Tibial nerve (tissue), 4 donors: Measurements from ENCODE around the gene KIZ. TPM values are rescaled to one million over a fixed set of nuclear protein-coding genes. Genes with fewer than 3 reads are reported as not detected.
A peak's percentile ranks its signal among the peaks of the same experiment; 100 is the strongest.

Source experiments
- DNase-seq, 2 donors: peaks; one replicate each; pipeline ENCODE4 v3.0.0-alpha.2; 2019; ENCODE audit warnings: low spot score in 2 of 2
- H3K27ac ChIP-seq, 4 donors: fragments of 200-600 bp; sonication (generic) in 3 of 4; one replicate each; pipeline ENCODE4 v1.5.1; 2017 to 2019; ENCODE audit warnings: mild to moderate bottlenecking in 1 of 4
- H3K27me3 ChIP-seq, 2 donors: fragments of 200-600 bp; sonication (generic) in 1 of 2; one replicate each; pipeline versions ENCODE4 v1.5.1 to v1.6.0; 2017 to 2019
- H3K36me3 ChIP-seq, 3 donors: fragments of 200-600 bp; sonication (generic); one replicate each; pipeline ENCODE4 v1.5.1; 2018 to 2019
- H3K4me1 ChIP-seq, 4 donors: fragments of 200-600 bp; sonication (generic) in 3 of 4; one replicate each; pipeline ENCODE4 v1.5.1; 2017 to 2019
- H3K4me3 ChIP-seq, 4 donors: fragments of 200-600 bp; sonication (generic) in 3 of 4; one replicate each; pipeline ENCODE4 v1.5.1; 2017 to 2019; ENCODE audit warnings: mild to moderate bottlenecking in 1 of 4, moderate library complexity in 1 of 4
- H3K9me3 ChIP-seq, 4 donors: fragments of 200-600 bp; sonication (generic) in 3 of 4; one replicate each; pipeline ENCODE4 v1.5.1; 2017 to 2019
- EP300 ChIP-seq, 2 donors: sonication (generic); formaldehyde crosslinking; IDR thresholded peaks; one replicate each; pipeline ENCODE4 v1.6.1; 2017; ENCODE audit warnings: antibody characterized with exemption in 2 of 2, mild to moderate bottlenecking in 1 of 2
- POLR2A ChIP-seq, 2 donors: fragments of 450-650 bp; IDR thresholded peaks; one replicate each; pipeline ENCODE4 v1.6.1; 2017; ENCODE audit warnings: antibody characterized with exemption in 2 of 2, mild to moderate bottlenecking in 2 of 2, moderate library complexity in 2 of 2
- WGBS, 2 donors: methylation state at CpG; one replicate each; pipeline ENCODE4 v1.1.5; 2018; 5-methylcytosine and 5-hydroxymethylcytosine counted together
- total RNA-seq, 4 donors: library from RNA; depleted of rRNA; stranded (reverse); fragments of >200 nt; gene quantifications; one replicate each; pipeline ENCODE4 v1.1.0, GENCODE V29; 2016
- TF ChIP-seq, protein P1 (sequence below), 5 experiments: fragments of 200-600 bp in 3 of 5; fragments of 450-650 bp in 2 of 5; sonication (generic) in 3 of 5; IDR thresholded peaks; one replicate each; pipeline ENCODE4 v1.5.1; 2016 to 2019; ENCODE audit warnings: antibody characterized with exemption in 5 of 5, mild to moderate bottlenecking in 3 of 5, moderate library complexity in 2 of 5

KIZ gene
- total RNA-seq: 10 to 100 TPM; 19.8 to 58.6 (median 54.9) TPM

- Histone ChIP-seq H3K9me3 (no peaks in the 10 kb centered on the region), H3K4me3 (peak within 1 kb of the TSS; percentile 71 to 96 (median 76)), H3K27ac (peak within 1 kb of the TSS; percentile 71 to 92 (median 86)), H3K4me1 (peaks cover 0 to 18% (median 3%) of the 10 kb centered on the region in 4 donors), H3K27me3 (no peaks in the 10 kb centered on the region), H3K36me3 (peaks cover 0 to 4% (median 0%) of the 10 kb centered on the region in 3 donors)
- peak; percentile 90 to 92 for DNase-seq
- peak in 1 of 2 donors; percentile 90 for TF ChIP-seq EP300 (IDR thresholded peaks at IDR 0.05)
- TF ChIP-seq, protein P1, sequence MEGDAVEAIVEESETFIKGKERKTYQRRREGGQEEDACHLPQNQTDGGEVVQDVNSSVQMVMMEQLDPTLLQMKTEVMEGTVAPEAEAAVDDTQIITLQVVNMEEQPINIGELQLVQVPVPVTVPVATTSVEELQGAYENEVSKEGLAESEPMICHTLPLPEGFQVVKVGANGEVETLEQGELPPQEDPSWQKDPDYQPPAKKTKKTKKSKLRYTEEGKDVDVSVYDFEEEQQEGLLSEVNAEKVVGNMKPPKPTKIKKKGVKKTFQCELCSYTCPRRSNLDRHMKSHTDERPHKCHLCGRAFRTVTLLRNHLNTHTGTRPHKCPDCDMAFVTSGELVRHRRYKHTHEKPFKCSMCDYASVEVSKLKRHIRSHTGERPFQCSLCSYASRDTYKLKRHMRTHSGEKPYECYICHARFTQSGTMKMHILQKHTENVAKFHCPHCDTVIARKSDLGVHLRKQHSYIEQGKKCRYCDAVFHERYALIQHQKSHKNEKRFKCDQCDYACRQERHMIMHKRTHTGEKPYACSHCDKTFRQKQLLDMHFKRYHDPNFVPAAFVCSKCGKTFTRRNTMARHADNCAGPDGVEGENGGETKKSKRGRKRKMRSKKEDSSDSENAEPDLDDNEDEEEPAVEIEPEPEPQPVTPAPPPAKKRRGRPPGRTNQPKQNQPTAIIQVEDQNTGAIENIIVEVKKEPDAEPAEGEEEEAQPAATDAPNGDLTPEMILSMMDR (IDR thresholded peaks at IDR 0.05): peak; percentile 35 to 80 (median 47)
- peak; percentile 21 to 79 for TF ChIP-seq POLR2A (IDR thresholded peaks at IDR 0.05)
- WGBS, 2 donors: 0 to 1% methylated on average over 34 to 39 of the region's 66 CpGs
Observed at GRCh38 chr20:21125849-21126580, at the start of gene KIZ. Gene KIZ, plus strand, starts transcription at chr20:21126082. Its CDS starts 34 bp downstream, at chr20:21126116.

DNA sequence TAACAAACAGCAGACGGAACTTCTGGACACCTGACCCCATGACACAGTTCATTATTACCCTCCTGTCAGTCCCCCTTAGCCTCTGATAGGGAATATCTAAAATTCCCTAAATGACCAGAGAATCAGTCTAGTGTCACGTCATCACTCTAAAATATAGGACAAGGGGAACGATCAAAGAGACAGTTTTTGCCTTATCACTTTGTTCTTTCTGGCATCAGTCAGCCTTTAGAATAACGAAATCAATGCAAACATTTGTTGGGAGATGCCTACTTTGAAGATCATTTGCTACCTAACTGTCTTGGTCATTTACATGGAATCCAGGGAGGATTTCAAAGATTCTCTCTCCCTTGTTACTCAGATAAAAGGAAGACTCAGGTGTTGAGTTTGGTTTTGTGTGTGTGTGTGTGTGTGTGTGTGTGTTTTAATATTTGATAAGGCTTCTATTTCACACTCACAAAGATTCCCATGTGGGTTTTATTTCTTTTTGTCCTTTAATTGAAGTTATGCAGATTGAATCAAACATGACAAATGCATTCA lies 48.0 kb upstream of the KIZ start:
- H3K4me1 ChIP-seq: no peaks in the 10 kb centered on the region
- H3K4me3 ChIP-seq: no peak overlapping the region
- no peak for TF ChIP-seq POLR2A (IDR thresholded peaks at IDR 0.05)
- TF ChIP-seq, protein P1 (IDR thresholded peaks at IDR 0.05): no peak
- TF ChIP-seq EP300 (IDR thresholded peaks at IDR 0.05): no peak
- no peaks in the 10 kb centered on the region for H3K9me3 ChIP-seq
- H3K36me3 ChIP-seq: no peaks in the 10 kb centered on the region
- WGBS, 2 donors: 61 to 70% methylated on average over 4 of the region's 4 CpGs
- H3K27me3 ChIP-seq: peaks cover 0 to 4% of the 10 kb centered on the region in 2 donors
- no peak for DNase-seq
- no peak overlapping the region for H3K27ac ChIP-seq

- TF ChIP-seq EP300 (IDR thresholded peaks at IDR 0.05) (no peak), POLR2A (IDR thresholded peaks at IDR 0.05) (no peak)
- TF ChIP-seq, protein P1 (IDR thresholded peaks at IDR 0.05): no peak
- Histone ChIP-seq H3K4me1 (no peaks in the 10 kb centered on the region), H3K9me3 (no peaks in the 10 kb centered on the region), H3K4me3 (no peak overlapping the region), H3K27me3 (peaks cover 0 to 3% of the 10 kb centered on the region in 2 donors), H3K36me3 (no peaks in the 10 kb centered on the region), H3K27ac (no peak overlapping the region)
- WGBS, 2 donors: 43 to 58% methylated on average over 2 of the region's 2 CpGs
- no peak for DNase-seq
Observed at GRCh38 chr20:21082584-21082983, 43.3 kb upstream of the KIZ start.

- 18 to 22% methylated on average over 2 of the region's 2 CpGs for WGBS, 2 donors
- Histone ChIP-seq H3K4me3 (no peak overlapping the region), H3K36me3 (no peaks in the 10 kb centered on the region), H3K27ac (no peak overlapping the region), H3K4me1 (no peaks in the 10 kb centered on the region), H3K27me3 (peaks cover 0 to 11% of the 10 kb centered on the region in 2 donors), H3K9me3 (no peaks in the 10 kb centered on the region)
- TF ChIP-seq EP300 (IDR thresholded peaks at IDR 0.05) (no peak), POLR2A (IDR thresholded peaks at IDR 0.05) (no peak)
- TF ChIP-seq, protein P1 (IDR thresholded peaks at IDR 0.05): no peak
- no peak for DNase-seq
Observed at GRCh38 chr20:21083825-21084325, 42.0 kb upstream of the KIZ start.
